ENCODE results near the gene PPHLN1. TPM values are rescaled to one million over a fixed set of nuclear protein-coding genes. Genes with fewer than 3 reads are reported as not detected.

Gene PPHLN1, protein sequence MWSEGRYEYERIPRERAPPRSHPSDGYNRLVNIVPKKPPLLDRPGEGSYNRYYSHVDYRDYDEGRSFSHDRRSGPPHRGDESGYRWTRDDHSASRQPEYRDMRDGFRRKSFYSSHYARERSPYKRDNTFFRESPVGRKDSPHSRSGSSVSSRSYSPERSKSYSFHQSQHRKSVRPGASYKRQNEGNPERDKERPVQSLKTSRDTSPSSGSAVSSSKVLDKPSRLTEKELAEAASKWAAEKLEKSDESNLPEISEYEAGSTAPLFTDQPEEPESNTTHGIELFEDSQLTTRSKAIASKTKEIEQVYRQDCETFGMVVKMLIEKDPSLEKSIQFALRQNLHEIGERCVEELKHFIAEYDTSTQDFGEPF
- total RNA-seq: 104 TPM
- polyA plus RNA-seq: 39.6 TPM

DNA sequence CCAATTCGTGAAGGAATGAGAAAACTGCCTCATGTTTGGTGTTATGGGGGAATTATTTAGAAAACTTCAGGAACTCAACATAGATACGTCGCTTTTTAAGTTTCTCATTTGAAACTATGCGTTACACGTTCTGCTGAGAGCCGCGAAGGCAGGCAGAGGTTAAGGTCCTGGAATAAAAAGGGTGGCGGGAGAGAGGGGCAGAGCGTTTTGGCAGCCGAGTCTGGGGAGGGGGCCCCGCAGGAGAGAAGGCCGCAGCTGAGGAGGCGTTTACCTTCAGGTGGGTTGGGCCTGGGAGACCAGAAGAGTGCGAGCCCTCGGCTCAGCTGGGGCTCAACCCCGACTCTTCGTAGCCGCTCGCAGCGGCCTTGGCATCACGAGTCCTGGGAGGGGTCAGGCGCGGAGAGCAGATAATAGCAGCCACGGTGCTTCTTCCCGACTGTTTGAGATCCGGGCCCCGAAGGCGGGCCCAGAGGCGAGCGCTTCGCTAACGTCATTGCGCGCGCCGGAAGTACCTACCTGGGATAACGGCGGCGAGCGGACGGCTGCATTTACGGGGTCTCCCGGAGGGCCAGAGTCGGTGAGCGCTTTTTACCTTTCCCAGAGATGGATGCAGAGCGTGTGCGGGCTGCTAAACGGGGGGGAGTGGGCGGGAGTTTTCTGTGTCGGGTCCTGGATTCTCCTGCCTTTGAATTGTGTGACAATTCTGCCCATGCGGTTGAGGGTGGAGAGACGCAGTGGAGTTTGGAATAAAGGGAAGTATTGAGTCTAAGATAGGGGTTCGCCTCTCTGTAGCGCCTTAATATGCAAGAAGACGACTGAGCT, at the start of gene PPHLN1, which contains the start of gene ZCRB1:
TSS of gene PPHLN1 (plus strand) at position 515 of the 822 bp plus-strand sequence. CDS start 9,736 bp downstream, outside the sequence.
TSS of gene ZCRB1 (minus strand) at position 442 of the 822 bp plus-strand sequence. CDS start 1,992 bp downstream, outside the sequence.
- Histone ChIP-seq H3K27ac (ENCODE audit: low read depth) (peak within 1 kb of the TSS; percentile 93), H3K36me3 (ENCODE audit: insufficient read depth) (no peaks in the 10 kb centered on the region), H3K4me1 (ENCODE audit: insufficient read depth) (no peaks in the 10 kb centered on the region), H3K4me3 (ENCODE audit: low read depth, low read length) (peak within 1 kb of the TSS; percentile 94)
- peak; percentile 62 for DNase-seq (ENCODE audit: extremely low spot score)
- under 1% methylated on average over 55 of the region's 55 CpGs for WGBS

DNA sequence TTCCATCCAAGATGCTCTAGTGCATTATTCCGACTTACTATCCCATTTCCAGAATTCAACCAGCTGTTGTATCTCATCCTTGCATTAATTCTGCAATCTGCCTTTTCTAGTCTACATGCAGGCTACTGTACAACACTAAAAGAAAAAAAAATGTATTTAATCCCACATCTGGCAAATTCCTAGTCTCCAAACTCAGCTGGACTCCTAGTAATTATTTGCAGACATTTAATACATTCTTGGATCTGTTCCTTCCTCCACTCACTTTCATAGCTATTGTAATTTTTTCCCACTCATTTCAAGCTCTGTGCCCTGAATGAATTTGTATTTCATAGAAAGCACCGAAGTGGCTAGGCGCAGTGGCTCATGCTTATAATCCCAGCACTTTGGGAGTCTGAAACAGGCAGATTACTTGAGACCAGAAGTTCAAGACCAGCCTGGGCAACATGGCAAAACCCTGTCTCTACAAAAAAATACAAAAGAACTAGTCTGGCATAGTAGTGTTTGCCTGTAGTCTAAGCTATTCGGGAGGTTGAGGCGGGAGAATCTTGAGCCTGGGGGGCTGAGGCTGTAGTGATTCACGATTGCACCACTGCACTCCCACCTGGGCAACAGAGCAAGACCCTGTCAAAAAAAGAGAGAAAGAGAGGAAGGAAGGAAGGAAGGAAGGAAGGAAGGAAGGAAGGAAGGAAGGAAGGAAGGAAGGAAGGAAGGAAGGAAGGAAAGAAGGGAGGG, 48.4 kb upstream of the PPHLN1 start:
- Histone ChIP-seq H3K4me1 (ENCODE audit: insufficient read depth) (no peaks in the 10 kb centered on the region), H3K4me3 (ENCODE audit: low read depth, low read length) (no peak overlapping the region), H3K36me3 (ENCODE audit: insufficient read depth) (no peaks in the 10 kb centered on the region), H3K27ac (ENCODE audit: low read depth) (no peak overlapping the region)
- peak; percentile 18 for DNase-seq (ENCODE audit: extremely low spot score)
- 66% methylated on average over 6 of the region's 6 CpGs for WGBS

DNA sequence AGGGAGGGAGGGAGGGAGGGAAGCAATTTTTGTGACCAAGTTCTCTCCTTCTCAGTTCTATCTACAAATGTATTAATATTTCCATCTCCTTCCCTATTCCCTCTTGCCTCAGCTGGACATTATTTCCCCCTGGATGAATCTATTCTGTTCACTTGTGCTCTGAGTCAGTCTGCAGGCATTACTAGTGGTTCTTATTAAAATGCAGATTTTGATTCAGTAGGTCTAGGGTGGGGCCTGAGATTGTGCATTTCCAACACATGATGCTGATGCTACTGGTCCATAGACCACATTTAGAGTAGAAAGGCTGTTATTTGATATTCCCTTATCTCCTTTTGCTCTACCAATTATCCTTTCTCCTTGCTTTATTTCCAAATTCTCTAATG, 47.8 kb upstream of the PPHLN1 start:
- Histone ChIP-seq H3K36me3 (ENCODE audit: insufficient read depth) (no peaks in the 10 kb centered on the region), H3K4me3 (ENCODE audit: low read depth, low read length) (no peak overlapping the region), H3K27ac (ENCODE audit: low read depth) (no peak overlapping the region), H3K4me1 (ENCODE audit: insufficient read depth) (no peaks in the 10 kb centered on the region)
- DNase-seq (ENCODE audit: extremely low spot score): no peak

DNA sequence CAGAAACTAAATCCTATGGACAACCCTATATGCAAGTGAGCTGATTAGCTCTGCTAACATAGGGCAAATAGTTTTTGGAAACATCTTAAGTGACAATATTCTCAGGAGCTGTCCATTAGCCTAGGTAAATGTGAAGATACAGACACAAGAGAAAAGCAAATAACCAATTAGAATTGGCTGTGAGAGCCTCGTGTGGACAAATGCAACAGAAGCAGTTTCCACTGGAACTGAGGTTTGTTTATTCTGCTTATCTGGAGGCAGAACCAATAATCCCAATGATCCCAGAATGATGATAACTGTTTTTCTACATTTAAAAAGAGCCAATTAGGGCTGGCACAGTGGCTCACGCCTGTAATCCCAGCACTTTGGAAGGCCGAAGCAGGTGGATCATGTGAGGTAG, 44.7 kb upstream of the PPHLN1 start:
- Histone ChIP-seq H3K36me3 (ENCODE audit: insufficient read depth) (no peaks in the 10 kb centered on the region), H3K4me3 (ENCODE audit: low read depth, low read length) (no peak overlapping the region), H3K4me1 (ENCODE audit: insufficient read depth) (no peaks in the 10 kb centered on the region), H3K27ac (ENCODE audit: low read depth) (no peak overlapping the region)
- WGBS: 35% methylated on average over 3 of the region's 3 CpGs
- no peak for DNase-seq (ENCODE audit: extremely low spot score)

DNA sequence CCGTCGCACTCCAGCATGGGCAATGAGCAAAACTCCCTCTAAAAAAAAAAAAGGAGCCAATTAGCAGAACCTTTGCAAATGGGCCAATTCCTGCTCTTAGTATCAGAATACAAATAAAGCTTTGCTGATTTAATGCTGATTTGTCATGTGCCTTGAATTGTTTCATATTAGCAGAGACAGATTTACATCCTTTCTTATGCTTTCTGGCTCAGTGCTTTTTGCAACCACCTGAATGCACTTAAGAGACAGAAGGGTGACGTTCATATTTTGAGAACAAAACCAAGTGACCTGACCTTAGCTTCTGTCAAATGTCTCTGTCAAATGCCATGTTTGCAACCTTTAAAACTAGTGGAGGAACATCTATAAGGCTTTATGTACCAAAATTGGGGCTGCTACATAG, 44.1 kb upstream of the PPHLN1 start:
- Histone ChIP-seq H3K27ac (ENCODE audit: low read depth) (no peak overlapping the region), H3K36me3 (ENCODE audit: insufficient read depth) (no peaks in the 10 kb centered on the region), H3K4me3 (ENCODE audit: low read depth, low read length) (no peak overlapping the region), H3K4me1 (ENCODE audit: insufficient read depth) (no peaks in the 10 kb centered on the region)
- 71% methylated on average over 3 of the region's 3 CpGs for WGBS
- no peak for DNase-seq (ENCODE audit: extremely low spot score)

DNA sequence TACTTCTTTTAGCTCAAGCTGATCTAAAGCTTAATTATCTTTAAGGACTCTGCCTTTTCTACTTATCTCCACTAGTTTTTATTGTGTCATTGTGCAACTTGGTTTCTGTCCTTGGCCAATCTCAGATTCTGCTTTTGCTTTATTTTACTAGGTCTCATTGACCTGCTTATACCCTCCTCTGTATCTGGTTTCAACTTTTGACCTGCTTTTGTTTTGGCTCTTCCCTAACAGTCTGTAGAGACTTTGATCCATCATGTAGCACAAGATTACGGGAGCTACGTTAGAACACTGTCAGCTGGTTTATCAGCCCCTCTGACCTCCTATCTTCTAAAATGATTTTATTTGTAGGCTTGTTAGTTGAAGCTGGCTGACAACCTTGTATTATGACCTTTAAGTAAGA, 43.7 kb upstream of the PPHLN1 start:
- WGBS: 64% methylated on average over 2 of the region's 2 CpGs
- H3K4me3 ChIP-seq (ENCODE audit: low read depth, low read length): no peak overlapping the region
- DNase-seq (ENCODE audit: extremely low spot score): no peak
- H3K4me1 ChIP-seq (ENCODE audit: insufficient read depth): no peaks in the 10 kb centered on the region
- H3K36me3 ChIP-seq (ENCODE audit: insufficient read depth): no peaks in the 10 kb centered on the region
- no peak overlapping the region for H3K27ac ChIP-seq (ENCODE audit: low read depth)

DNA sequence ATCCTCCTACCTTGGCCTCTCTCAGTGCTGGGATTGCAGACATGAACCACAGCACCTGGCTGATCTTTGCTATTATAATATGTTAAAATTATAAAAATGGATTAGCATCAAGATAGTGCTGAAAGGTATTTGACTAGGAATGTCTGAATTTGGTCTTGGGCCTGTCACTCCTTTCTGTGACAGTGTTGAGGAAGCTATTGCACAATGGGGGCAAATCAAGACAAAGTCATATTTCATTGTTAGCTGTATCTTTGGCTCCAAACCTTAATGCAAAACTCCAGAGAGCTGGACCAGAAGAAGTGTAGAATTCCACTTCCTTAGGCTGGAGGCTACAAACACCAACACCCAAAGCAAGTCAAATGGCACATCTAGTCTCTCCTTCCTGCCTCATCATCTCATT, 42.2 kb upstream of the PPHLN1 start:
- no peak for DNase-seq (ENCODE audit: extremely low spot score)
- Histone ChIP-seq H3K36me3 (ENCODE audit: insufficient read depth) (no peaks in the 10 kb centered on the region), H3K4me3 (ENCODE audit: low read depth, low read length) (no peak overlapping the region), H3K4me1 (ENCODE audit: insufficient read depth) (no peaks in the 10 kb centered on the region), H3K27ac (ENCODE audit: low read depth) (no peak overlapping the region)

DNA sequence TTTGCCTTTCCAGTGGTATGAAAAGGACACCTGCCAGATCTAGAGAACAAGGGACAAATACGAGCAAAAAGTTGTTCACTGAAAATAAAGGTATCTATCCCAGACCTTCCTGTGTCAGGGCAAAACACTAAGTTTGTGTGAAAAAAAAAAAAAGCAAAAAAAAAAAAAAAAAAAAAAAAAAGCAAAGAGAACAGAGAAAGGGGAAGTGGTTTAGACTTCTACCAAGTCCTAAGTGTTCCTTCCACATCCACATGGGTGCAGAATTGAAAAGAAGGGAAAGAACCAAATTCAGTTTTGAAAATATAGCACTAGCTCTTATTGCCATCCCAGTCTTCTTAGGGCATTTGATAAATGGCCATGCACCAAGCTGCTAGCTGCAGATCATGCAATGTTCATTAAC, 41.8 kb upstream of the PPHLN1 start:
- 86% methylated on average over 1 of the region's 1 CpG for WGBS

DNA sequence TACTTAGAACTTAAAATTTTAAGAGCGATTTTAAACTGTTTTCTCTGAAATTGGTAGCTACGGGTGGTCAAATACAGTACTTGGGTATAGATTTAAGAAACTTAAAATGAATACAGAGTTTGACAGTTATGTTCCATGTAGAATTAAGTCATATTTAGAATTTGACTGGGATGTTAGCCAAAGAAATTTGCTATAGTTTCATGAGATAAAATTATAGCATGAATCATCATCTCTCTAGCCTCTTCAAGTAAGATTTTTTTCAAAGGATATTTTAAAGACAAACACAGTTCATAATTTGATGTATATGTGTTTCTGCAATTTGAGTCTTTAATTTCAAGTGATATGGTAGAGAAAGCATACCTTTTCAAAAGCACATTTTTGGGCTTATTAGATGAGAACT, 41.1 kb upstream of the PPHLN1 start:
- Histone ChIP-seq H3K36me3 (ENCODE audit: insufficient read depth) (no peaks in the 10 kb centered on the region), H3K4me1 (ENCODE audit: insufficient read depth) (no peaks in the 10 kb centered on the region), H3K27ac (ENCODE audit: low read depth) (no peak overlapping the region), H3K4me3 (ENCODE audit: low read depth, low read length) (no peak overlapping the region)
- WGBS: 71% methylated on average over 2 of the region's 2 CpGs
- DNase-seq (ENCODE audit: extremely low spot score): no peak

More for the DNA sequence above, 41.8 kb upstream of the PPHLN1 start:
- no peaks in the 10 kb centered on the region for H3K4me1 ChIP-seq (ENCODE audit: insufficient read depth)
- H3K4me3 ChIP-seq (ENCODE audit: low read depth, low read length): no peak overlapping the region
- DNase-seq (ENCODE audit: extremely low spot score): no peak
- no peaks in the 10 kb centered on the region for H3K36me3 ChIP-seq (ENCODE audit: insufficient read depth)
- no peak overlapping the region for H3K27ac ChIP-seq (ENCODE audit: low read depth)

DNA sequence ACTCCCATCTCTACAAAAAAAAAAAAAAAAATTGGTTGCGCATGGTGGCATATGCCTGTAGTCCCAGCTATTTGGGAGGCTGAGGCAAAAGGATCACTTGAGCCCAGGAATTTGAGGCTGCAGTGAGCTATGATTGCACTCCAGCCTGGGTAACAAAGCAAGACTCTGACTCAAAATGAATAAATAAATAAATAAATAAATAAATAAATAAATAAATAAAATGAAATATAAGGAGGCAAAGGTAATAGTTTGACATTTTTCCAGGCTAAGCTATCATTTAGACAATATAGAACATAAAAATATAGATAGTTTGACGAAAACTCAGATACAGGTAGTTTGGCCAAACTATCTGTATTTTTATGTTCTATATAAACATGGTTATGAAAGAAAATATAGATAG, 40.5 kb upstream of the PPHLN1 start:
- H3K36me3 ChIP-seq (ENCODE audit: insufficient read depth): no peaks in the 10 kb centered on the region
- 96% methylated on average over 2 of the region's 2 CpGs for WGBS
- no peaks in the 10 kb centered on the region for H3K4me1 ChIP-seq (ENCODE audit: insufficient read depth)
- DNase-seq (ENCODE audit: extremely low spot score): no peak
- no peak overlapping the region for H3K27ac ChIP-seq (ENCODE audit: low read depth)
- H3K4me3 ChIP-seq (ENCODE audit: low read depth, low read length): no peak overlapping the region

DNA sequence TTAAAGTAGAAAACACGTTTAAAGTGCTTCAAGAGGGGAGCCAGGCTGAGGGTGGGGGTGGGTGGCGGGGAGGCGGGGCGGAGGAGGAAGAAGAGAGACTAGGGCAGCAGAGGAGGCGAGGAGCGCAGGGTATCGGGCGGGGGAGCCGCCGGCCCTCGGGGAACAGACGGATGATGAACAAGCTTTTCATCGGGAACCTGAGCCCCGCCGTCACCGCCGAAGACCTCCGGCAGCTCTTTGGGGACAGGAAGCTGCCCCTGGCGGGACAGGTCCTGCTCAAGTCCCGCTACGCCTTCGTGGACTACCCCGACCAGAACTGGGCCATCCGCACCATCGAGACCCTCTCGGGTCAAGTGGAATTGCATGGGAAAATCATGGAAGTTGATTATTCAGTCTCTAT, 39.2 kb upstream of the PPHLN1 start:
- Histone ChIP-seq H3K4me3 (ENCODE audit: low read depth, low read length) (no peak overlapping the region), H3K4me1 (ENCODE audit: insufficient read depth) (no peaks in the 10 kb centered on the region), H3K36me3 (ENCODE audit: insufficient read depth) (no peaks in the 10 kb centered on the region), H3K27ac (ENCODE audit: low read depth) (no peak overlapping the region)
- 94% methylated on average over 26 of the region's 26 CpGs for WGBS
- DNase-seq (ENCODE audit: extremely low spot score): no peak

DNA sequence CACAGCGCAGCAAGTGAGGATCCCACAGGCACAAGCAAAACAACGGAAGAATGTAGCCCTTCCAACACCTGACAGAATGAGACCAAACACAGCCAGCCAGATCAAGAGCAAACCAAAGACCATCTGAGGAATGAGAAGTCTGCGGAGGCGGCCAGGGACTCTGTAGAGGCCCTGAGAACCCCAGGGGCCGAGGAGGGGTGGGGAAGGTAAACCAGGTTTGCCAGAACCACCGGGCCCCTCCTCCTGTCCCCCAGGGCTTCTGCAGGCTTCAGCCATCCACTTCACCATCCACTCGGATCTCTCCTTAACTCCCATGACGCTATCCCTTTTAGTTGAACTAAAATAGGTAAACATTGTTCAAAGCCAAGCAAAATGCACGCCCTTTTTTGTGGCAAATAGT, 37.4 kb upstream of the PPHLN1 start:
- 74% methylated on average over 9 of the region's 9 CpGs for WGBS
- Histone ChIP-seq H3K4me3 (ENCODE audit: low read depth, low read length) (no peak overlapping the region), H3K4me1 (ENCODE audit: insufficient read depth) (no peaks in the 10 kb centered on the region), H3K36me3 (ENCODE audit: insufficient read depth) (no peaks in the 10 kb centered on the region), H3K27ac (ENCODE audit: low read depth) (no peak overlapping the region)
- no peak for DNase-seq (ENCODE audit: extremely low spot score)

DNA sequence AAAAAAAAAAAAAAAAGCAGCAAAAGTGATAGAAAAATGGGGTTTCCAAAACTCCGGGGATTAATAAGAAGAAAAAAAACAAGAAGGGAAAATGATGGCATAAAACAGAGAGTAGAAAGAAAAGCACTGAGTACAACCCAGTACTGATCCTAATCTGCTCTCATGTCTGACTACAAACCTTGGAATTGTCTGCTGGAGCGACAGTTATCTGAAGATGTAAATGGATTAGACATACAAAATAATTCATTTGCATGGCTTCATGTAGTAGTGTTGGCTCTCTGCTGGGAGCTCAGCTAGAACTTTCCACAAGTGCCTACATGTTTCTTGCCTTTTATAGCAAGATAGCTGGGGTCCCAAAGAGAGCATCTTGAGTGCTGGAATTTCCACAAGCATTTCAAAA, 34.3 kb upstream of the PPHLN1 start:
- Histone ChIP-seq H3K4me3 (ENCODE audit: low read depth, low read length) (no peak overlapping the region), H3K4me1 (ENCODE audit: insufficient read depth) (no peaks in the 10 kb centered on the region), H3K36me3 (ENCODE audit: insufficient read depth) (no peaks in the 10 kb centered on the region), H3K27ac (ENCODE audit: low read depth) (no peak overlapping the region)
- 70% methylated on average over 2 of the region's 2 CpGs for WGBS
- DNase-seq (ENCODE audit: extremely low spot score): no peak
